ENCODE measurements around the gene DRC3.

DRC3 gene

GRCh38 chr17:17970699-17971430 lies 1.8 kb upstream of the DRC3 start:
- DNase-seq (ENCODE audit: low spot score) = no peak

DNA sequence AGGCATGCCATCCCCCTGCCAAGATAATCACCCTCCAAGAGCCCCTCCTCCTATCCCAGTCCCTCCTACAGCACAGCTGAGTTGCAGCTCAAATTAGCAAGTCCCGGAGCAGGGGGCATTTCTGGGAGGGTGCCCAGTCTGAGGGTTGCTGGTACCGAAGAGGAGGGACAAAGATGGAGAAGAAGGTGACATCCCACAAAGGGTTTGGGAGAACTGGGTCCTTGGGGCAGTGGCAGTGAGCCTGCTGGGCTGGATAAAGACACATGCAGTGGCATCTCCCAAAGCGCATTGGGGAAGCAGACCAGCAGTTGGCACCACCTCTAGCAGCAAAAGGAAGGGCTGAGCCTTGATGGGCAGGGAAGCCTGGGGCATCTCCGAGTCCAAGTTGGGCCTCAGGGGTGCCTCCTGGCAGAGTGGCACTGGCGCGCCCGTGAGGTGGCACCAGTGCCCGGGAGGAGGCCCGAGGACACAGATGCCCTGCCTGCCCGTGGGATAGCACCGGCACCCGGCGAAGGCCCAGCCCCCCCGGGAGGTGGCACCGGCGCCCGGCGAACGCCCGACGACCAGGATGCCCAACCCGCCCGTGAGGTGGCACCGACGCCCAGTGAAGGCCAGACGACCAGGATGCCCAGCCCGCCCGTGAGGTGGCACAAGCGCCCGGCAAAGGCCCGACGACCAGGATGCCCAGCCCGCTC lies 1.1 kb upstream of the DRC3 start:
- no peak for DNase-seq (ENCODE audit: low spot score)

GRCh38 chr17:17972952-17973254 lies 241 bp downstream of the DRC3 start:
- DNase-seq (ENCODE audit: low spot score) = no peak

- DNase-seq (ENCODE audit: low spot score) = no peak
These were observed 2.8 kb downstream of the DRC3 start for GRCh38 chr17:17975436-17975835.

DNA sequence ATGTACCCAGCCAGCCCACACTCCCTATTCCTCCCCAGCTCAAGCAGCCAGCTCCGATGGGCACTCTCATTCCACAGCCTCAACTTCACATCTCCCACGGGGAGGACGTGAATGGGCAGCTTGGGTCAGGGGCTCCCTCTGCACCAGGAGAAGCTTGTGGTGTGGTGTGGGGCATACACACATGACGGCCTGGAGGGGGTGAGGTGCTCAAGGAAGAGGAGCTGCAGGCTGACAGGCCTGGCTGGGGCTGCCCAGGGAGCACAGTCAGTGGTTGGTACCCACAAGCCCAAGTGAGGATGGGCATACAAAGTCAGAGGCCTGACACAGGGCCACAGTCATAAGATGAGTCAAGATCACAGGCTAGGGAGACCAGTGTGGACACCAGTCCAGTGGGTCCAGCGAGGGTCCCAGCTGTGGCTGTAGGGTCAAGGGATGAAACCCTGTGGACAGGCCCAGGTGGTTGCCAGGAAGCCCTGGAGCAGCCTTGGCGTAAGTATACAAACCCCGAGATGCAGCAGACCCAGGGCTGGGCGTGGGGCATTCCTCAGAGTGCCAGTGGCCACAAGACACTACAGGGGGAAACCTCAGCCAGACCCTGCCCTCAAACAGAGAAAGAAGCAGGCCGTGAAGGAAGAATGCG lies 4.4 kb downstream of the DRC3 start:
- no peak for DNase-seq (ENCODE audit: low spot score)

- DNase-seq (ENCODE audit: low spot score) = no peak
These were observed 6.1 kb downstream of the DRC3 start for GRCh38 chr17:17978481-17979424.

DNA sequence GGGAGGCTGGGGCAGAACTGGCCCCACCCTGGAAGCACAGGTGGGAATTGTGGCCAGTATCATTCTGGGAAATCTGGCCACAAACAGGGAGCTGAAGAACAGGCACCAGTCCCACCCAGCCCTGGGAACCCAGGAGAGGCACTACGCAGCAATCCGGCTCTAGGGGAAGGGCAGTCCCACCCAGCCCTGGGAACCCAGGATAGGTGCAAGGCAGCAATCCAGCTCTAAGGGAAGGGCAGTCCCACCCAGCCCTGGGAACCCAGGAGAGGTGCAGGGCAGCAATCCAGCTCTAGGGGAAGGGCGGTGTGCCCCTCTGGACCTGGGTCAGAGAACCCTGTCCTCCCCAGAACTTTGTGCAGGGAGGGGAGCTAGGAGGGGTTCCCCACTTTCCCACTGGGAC lies 7.1 kb downstream of the DRC3 start:
- DNase-seq (ENCODE audit: low spot score) = no peak

DNA sequence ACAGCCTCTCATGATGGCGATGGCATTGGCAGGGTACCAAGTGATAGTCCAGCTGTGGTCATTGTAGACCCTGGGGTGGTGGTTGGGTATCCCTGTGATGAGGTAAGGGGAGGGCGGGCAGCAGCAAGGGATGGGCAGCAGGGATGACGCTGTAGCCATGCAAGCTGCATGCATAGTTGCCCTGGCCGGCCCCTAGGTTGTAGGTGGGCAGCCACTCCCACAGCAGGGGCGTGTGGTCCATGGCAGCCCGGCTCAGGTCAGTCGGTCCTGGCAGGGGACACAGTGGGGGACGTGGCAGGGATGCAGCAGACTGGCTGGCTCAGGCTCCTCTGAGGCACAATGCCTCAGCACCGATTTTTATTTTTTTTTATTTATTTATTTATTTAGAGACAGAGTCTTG lies 8.7 kb downstream of the DRC3 start:
- DNase-seq (ENCODE audit: low spot score) = no peak

- no peak for DNase-seq (ENCODE audit: low spot score)
These were observed 10.1 kb downstream of the DRC3 start for GRCh38 chr17:17982801-17983200.

DNA sequence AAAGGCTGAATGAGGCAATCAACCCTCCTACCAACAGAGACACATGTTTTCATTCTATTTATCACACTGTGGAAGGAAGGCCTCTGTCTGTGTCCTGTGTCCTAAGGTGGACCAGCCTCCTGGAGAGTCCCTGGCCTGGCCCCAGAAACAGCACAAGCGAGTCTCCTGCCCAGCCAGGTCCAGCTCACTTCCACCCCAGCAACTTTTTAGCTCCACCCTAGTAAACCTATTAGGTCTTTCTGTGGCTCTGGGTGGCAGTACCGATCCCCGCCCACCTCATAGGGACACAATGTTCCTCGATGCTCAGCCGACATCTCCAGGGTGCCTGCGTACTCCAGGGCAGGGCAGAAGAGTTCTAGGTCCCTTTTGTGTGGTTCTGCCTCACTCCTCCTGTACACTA lies 10.7 kb downstream of the DRC3 start:
- DNase-seq (ENCODE audit: low spot score) = no peak

GRCh38 chr17:17983776-17984175 lies 11.1 kb downstream of the DRC3 start:
- DNase-seq (ENCODE audit: low spot score) = no peak

GRCh38 chr17:17985153-17985552 lies 12.5 kb downstream of the DRC3 start:
- no peak for DNase-seq (ENCODE audit: low spot score)

- no peak for DNase-seq (ENCODE audit: low spot score)
These were observed 12.9 kb downstream of the DRC3 start for GRCh38 chr17:17985555-17985954.

DNA sequence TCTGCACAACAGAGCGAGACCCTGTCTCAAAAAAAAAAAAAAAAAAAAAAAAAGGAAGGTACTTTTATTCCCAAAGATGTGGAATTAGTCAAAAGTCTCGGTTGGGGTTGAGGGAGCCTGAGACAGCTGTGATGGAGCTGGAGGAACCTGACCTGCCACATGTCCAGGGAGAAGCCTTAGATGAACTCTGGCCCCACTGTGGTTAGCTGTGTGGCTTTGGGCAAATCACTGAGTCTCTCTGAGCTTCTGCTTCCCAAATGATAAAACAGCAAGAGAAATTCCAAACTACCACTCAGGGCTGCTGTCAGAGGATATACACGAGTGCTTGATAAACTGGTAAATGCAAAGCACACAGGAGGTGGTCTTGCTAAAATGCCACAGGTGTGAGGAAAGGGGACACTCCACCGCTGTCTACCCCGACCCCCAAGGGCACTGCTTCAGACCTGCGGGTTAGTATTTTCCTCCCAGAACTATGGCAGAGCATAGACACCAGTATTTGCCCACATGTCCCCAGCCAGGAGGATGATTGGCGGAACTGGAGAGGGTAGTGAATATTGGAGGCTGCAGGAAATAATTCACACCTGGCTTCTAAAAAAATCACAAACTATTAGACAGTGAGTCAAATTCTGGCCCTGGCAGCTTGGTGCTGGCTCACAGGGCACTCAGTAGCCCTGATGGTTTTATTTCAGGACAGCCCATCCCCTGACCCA lies 14.7 kb downstream of the DRC3 start:
- no peak for DNase-seq (ENCODE audit: low spot score)

- DNase-seq (ENCODE audit: low spot score) = no peak
These were observed 15.2 kb downstream of the DRC3 start for GRCh38 chr17:17987901-17988300.

DNA sequence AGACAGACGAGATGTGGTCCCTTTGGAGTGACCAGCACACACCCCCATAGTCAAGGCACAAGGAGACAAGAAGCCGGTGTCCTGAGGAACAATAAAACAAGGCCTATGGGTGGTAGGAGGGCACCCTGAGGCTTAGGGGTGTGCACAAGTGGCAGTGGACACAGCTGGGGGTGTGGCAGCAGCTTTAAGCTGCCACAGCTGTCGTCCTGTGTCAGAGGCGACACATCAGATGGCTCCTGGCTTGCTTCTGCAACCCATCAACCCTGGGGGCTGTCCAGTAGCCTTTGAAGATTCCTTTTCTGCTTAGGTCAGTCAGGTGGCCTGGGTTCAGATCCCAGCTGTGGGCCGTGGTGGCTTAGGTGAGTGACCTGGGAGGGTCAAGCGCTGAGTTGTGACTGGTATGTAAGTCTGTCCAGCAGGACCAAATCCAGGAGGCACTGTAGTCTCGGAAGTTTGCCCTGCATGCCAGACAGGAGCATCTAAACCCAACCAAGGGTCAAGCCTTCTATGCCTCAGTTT lies 15.8 kb downstream of the DRC3 start:
- DNase-seq (ENCODE audit: low spot score) = no peak

- DNase-seq (ENCODE audit: low spot score) = no peak
These were observed 16.4 kb downstream of the DRC3 start for GRCh38 chr17:17989081-17989480.

DNA sequence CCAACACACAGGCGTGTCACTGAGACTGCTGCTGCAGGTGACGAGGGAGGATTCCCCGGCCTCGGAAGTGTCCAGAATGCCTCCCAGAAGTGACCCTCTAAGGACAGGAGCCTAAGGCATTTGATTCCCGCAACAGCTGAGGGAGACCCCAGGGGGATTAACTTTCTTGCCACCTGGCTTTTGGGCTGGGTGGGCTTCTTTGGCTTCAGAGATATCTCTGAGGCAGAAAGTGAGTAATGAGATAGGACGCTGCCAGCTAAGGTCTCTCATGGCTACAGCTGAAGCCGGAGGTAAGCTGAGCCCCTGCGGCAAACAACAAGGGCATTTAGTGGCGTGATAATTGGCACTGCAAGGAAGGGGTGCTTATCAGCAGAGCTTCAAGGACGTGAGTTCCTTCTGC lies 17.0 kb downstream of the DRC3 start:
- no peak for DNase-seq (ENCODE audit: low spot score)

GRCh38 chr17:17990282-17990681 lies 17.6 kb downstream of the DRC3 start:
- DNase-seq (ENCODE audit: low spot score) = no peak

- no peak for DNase-seq (ENCODE audit: low spot score)
These were observed 20.7 kb downstream of the DRC3 start for GRCh38 chr17:17993366-17993765.

DNA sequence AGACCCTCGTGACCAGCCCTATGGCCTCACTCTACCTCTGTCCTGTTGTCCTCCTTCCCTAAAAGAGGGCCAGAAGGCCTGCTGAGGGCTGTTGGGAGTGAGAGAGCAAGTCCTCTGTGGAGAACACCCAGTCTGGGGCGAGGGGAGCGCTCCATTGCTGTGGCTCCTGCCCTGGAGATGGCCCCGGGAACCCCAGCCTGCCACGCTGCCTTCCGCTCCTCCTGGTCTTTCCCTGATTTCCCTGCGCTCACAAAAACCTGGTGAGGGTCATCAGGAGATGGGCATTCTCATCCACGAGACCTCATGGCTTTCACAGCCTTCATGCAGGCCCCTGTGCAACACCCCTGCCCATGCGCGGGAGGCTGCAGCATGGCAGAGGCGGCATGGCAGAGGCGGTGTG lies 21.2 kb downstream of the DRC3 start:
- DNase-seq (ENCODE audit: low spot score) = no peak

Measured in COLO829 (cell line).